Measurements from ENCODE around the gene KRTAP10-6.
"Not testable (repeated sequence)": the region's sequence is repeated elsewhere in the genome, so short reads cannot be mapped to it uniquely, and the experiment has no call there.

The KRTAP10-6 gene

GRCh38 chr21:44569861-44570517 is 22.3 kb downstream of the KRTAP10-6 start:
- H3K36me3 Mint-ChIP-seq (ENCODE audit: low read depth) = no peaks in the 10 kb centered on the region
- H3K27ac Mint-ChIP-seq = no peak overlapping the region

GRCh38 chr21:44568667-44569556 is 23.4 kb downstream of the KRTAP10-6 start:
- H3K27me3 Mint-ChIP-seq = peaks cover 3% of the 10 kb centered on the region
- no peaks in the 10 kb centered on the region for H3K9me3 Mint-ChIP-seq
- no peak overlapping the region for H3K27ac Mint-ChIP-seq
- H3K4me1 Mint-ChIP-seq (ENCODE audit: low read depth) = peaks cover 12% of the 10 kb centered on the region
- DNase-seq = no peak
- H3K36me3 Mint-ChIP-seq (ENCODE audit: low read depth) = no peaks in the 10 kb centered on the region
- no peak overlapping the region for H3K4me3 Mint-ChIP-seq

More at GRCh38 chr21:44569861-44570517, 22.3 kb downstream of the KRTAP10-6 start:
- H3K4me1 Mint-ChIP-seq (ENCODE audit: low read depth) = peaks cover 13% of the 10 kb centered on the region
- H3K27me3 Mint-ChIP-seq = peaks cover 9% of the 10 kb centered on the region
- H3K4me3 Mint-ChIP-seq = no peak overlapping the region
- H3K9me3 Mint-ChIP-seq = no peaks in the 10 kb centered on the region
- DNase-seq = peak; percentile 2

- DNase-seq = no peak
- peaks cover 12% of the 10 kb centered on the region for H3K4me1 Mint-ChIP-seq (ENCODE audit: low read depth)
- no peak overlapping the region for H3K4me3 Mint-ChIP-seq
- peaks cover 3% of the 10 kb centered on the region for H3K27me3 Mint-ChIP-seq
- H3K9me3 Mint-ChIP-seq = peaks cover under 1% of the 10 kb centered on the region
- no peak overlapping the region for H3K27ac Mint-ChIP-seq
- no peaks in the 10 kb centered on the region for H3K36me3 Mint-ChIP-seq (ENCODE audit: low read depth)
These were observed 24.0 kb downstream of the KRTAP10-6 start for GRCh38 chr21:44568261-44568660.

- peaks cover 3% of the 10 kb centered on the region for H3K9me3 Mint-ChIP-seq
- peaks cover 12% of the 10 kb centered on the region for H3K4me1 Mint-ChIP-seq (ENCODE audit: low read depth)
- no peaks in the 10 kb centered on the region for H3K36me3 Mint-ChIP-seq (ENCODE audit: low read depth)
- no peak overlapping the region for H3K4me3 Mint-ChIP-seq
- no peak for DNase-seq
- no peak overlapping the region for H3K27ac Mint-ChIP-seq
- no peaks in the 10 kb centered on the region for H3K27me3 Mint-ChIP-seq
These were observed 24.7 kb downstream of the KRTAP10-6 start for GRCh38 chr21:44567481-44568171.

- Mint-ChIP-seq H3K36me3 (ENCODE audit: low read depth) (no peaks in the 10 kb centered on the region), H3K4me1 (ENCODE audit: low read depth) (peaks cover 12% of the 10 kb centered on the region), H3K27ac (no peak overlapping the region), H3K4me3 (no peak overlapping the region), H3K27me3 (no peaks in the 10 kb centered on the region), H3K9me3 (peaks cover 11% of the 10 kb centered on the region)
- DNase-seq = no peak
These were observed 25.9 kb downstream of the KRTAP10-6 start for GRCh38 chr21:44566403-44566802.

GRCh38 chr21:44564886-44565598 is 27.3 kb downstream of the KRTAP10-6 start:
- H3K4me3 Mint-ChIP-seq = no peak overlapping the region
- DNase-seq = no peak
- H3K27ac Mint-ChIP-seq = no peak overlapping the region
- H3K27me3 Mint-ChIP-seq = no peaks in the 10 kb centered on the region
- peaks cover 12% of the 10 kb centered on the region for H3K4me1 Mint-ChIP-seq (ENCODE audit: low read depth)
- H3K36me3 Mint-ChIP-seq (ENCODE audit: low read depth) = no peaks in the 10 kb centered on the region
- H3K9me3 Mint-ChIP-seq = peaks cover 17% of the 10 kb centered on the region

- no peaks in the 10 kb centered on the region for H3K36me3 Mint-ChIP-seq (ENCODE audit: low read depth)
- H3K27ac Mint-ChIP-seq = no peak overlapping the region
- peaks cover 12% of the 10 kb centered on the region for H3K4me1 Mint-ChIP-seq (ENCODE audit: low read depth)
- no peaks in the 10 kb centered on the region for H3K27me3 Mint-ChIP-seq
- peaks cover 19% of the 10 kb centered on the region for H3K9me3 Mint-ChIP-seq
- no peak for DNase-seq
- no peak overlapping the region for H3K4me3 Mint-ChIP-seq
These were observed 28.2 kb downstream of the KRTAP10-6 start for GRCh38 chr21:44564099-44564498.

GRCh38 chr21:44558695-44559094 is 33.6 kb downstream of the KRTAP10-6 start, which contains the start of gene KRTAP10-3:
Gene KRTAP10-3, minus strand, starts transcription at chr21:44558795. Its CDS starts 80 bp downstream, at chr21:44558715.
- Mint-ChIP-seq H3K27me3 (no peaks in the 10 kb centered on the region), H3K9me3 (peaks cover 19% of the 10 kb centered on the region), H3K36me3 (ENCODE audit: low read depth) (no peaks in the 10 kb centered on the region), H3K4me1 (ENCODE audit: low read depth) (no peaks in the 10 kb centered on the region), H3K27ac (no peak within 1 kb of the TSS), H3K4me3 (no peak within 1 kb of the TSS)
- DNase-seq = no peak

GRCh38 chr21:44558329-44558675 is 34.0 kb downstream of the KRTAP10-6 start:
- H3K36me3 Mint-ChIP-seq (ENCODE audit: low read depth); H3K4me1 Mint-ChIP-seq (ENCODE audit: low read depth); H3K27me3 Mint-ChIP-seq; H3K27ac Mint-ChIP-seq; DNase-seq; H3K4me3 Mint-ChIP-seq: not testable (repeated sequence)
- H3K9me3 Mint-ChIP-seq = peaks cover 22% of the 10 kb centered on the region

- no peaks in the 10 kb centered on the region for H3K4me1 Mint-ChIP-seq (ENCODE audit: low read depth)
- H3K27ac Mint-ChIP-seq = no peak overlapping the region
- DNase-seq = no peak
- H3K27me3 Mint-ChIP-seq = no peaks in the 10 kb centered on the region
- no peak overlapping the region for H3K4me3 Mint-ChIP-seq
- H3K9me3 Mint-ChIP-seq = peaks cover 24% of the 10 kb centered on the region
- no peaks in the 10 kb centered on the region for H3K36me3 Mint-ChIP-seq (ENCODE audit: low read depth)
These were observed 34.6 kb downstream of the KRTAP10-6 start for GRCh38 chr21:44557491-44558328.

GRCh38 chr21:44556879-44557278 is 35.4 kb downstream of the KRTAP10-6 start:
- Mint-ChIP-seq H3K9me3 (peaks cover 16% of the 10 kb centered on the region), H3K4me3 (no peak overlapping the region), H3K27me3 (no peaks in the 10 kb centered on the region)

GRCh38 chr21:44555200-44555875 is 37.0 kb downstream of the KRTAP10-6 start:
- Mint-ChIP-seq H3K27ac (no peak overlapping the region), H3K36me3 (ENCODE audit: low read depth) (no peaks in the 10 kb centered on the region), H3K27me3 (no peaks in the 10 kb centered on the region), H3K4me3 (no peak overlapping the region), H3K4me1 (ENCODE audit: low read depth) (no peaks in the 10 kb centered on the region), H3K9me3 (peaks cover 11% of the 10 kb centered on the region)
- DNase-seq = no peak

More at GRCh38 chr21:44556879-44557278, 35.4 kb downstream of the KRTAP10-6 start:
- Mint-ChIP-seq H3K4me1 (ENCODE audit: low read depth) (no peaks in the 10 kb centered on the region), H3K27ac (no peak overlapping the region), H3K36me3 (ENCODE audit: low read depth) (no peaks in the 10 kb centered on the region)
- DNase-seq = no peak

GRCh38 chr21:44552681-44553080 is 39.6 kb downstream of the KRTAP10-6 start:
- Mint-ChIP-seq H3K27ac (no peak overlapping the region), H3K36me3 (ENCODE audit: low read depth) (peaks cover 2% of the 10 kb centered on the region), H3K9me3 (peaks cover 8% of the 10 kb centered on the region), H3K4me3 (no peak overlapping the region), H3K4me1 (ENCODE audit: low read depth) (peaks cover 15% of the 10 kb centered on the region), H3K27me3 (no peaks in the 10 kb centered on the region)
- DNase-seq = no peak
